ENCODE data around the gene CAV1.

The CAV1 gene

DNA sequence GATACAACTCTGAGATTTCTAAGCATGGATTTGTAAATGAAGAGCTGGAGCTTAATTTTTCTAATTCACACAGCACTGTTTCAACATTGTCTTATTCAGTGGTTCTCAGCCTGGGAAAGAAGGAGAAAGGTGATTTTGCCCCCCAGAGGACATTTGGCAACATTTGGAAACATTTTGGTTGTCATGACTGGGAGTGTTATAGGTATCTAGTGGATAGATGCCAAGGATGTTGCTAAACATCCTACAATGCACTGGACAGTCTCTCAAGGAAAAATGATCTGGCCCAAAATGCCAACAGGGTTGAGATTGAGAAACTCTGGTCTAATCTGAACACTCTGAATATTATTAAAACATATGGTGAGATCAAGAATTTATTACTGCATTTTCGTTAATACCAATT lies 29.1 kb upstream of the CAV1 start:
- Histone ChIP-seq H3K4me3 (ENCODE audit: low read depth in 1 of 2, low read length in 2 of 2) (no peak overlapping the region), H3K27me3 (ENCODE audit: low read depth, low read length) (no peaks in the 10 kb centered on the region), H3K4me1 (ENCODE audit: control insufficient read depth in 1 of 2, insufficient read depth in 2 of 2, low read length in 2 of 2) (peaks cover 0 to 6% of the 10 kb centered on the region in 2 donors), H3K9me3 (ENCODE audit: control insufficient read depth in 1 of 2, low read length in 2 of 2) (no peaks in the 10 kb centered on the region), H3K36me3 (ENCODE audit: control insufficient read depth in 1 of 2, insufficient read depth in 2 of 2, low read length in 2 of 2) (no peaks in the 10 kb centered on the region), H3K27ac (ENCODE audit: low read length) (no peak overlapping the region)

DNA sequence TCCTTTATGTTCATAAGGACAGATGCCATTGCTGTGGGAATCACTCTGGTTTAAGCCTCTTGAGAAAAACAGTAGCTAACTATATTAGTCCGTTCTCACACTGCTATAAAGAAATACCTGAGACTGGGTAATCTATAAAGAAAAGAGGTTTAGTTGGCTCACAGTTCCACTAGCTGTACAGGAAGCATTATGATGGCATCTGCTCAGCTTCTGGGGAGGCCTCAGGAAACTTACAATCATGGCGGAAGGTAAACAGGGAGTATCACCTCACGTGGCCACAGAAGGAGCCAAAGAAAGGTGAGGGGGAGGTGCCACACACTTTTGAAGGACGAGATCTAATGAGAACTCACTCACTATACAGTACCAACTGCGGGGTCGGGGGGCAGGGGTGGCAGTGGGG lies 28.2 kb upstream of the CAV1 start:
- no peaks in the 10 kb centered on the region for H3K36me3 ChIP-seq (ENCODE audit: control insufficient read depth in 1 of 2, insufficient read depth in 2 of 2, low read length in 2 of 2)
- H3K27me3 ChIP-seq (ENCODE audit: low read depth, low read length) = no peaks in the 10 kb centered on the region
- no peaks in the 10 kb centered on the region for H3K9me3 ChIP-seq (ENCODE audit: control insufficient read depth in 1 of 2, low read length in 2 of 2)
- H3K4me3 ChIP-seq (ENCODE audit: low read depth in 1 of 2, low read length in 2 of 2) = no peak overlapping the region
- H3K27ac ChIP-seq (ENCODE audit: low read length) = no peak overlapping the region
- peaks cover 0 to 6% of the 10 kb centered on the region in 2 donors for H3K4me1 ChIP-seq (ENCODE audit: control insufficient read depth in 1 of 2, insufficient read depth in 2 of 2, low read length in 2 of 2)

DNA sequence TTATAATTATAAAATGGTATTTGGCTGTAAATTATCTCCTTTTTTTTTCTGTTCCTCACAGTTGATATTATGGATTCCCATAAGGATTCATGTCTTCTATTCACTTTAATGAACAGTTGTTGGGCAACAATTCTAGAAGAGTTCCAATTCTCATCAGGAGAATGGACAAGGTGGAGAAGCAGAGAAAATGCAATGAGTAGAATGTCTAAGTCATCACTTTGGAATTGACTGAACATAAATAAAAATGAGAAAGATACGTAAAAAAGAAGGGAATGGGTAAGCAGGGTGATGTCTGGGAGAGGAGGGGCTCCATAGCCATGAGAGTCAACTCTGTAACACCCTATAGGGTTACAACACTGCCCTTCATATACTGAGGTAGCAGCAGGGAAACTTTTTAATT lies 27.1 kb upstream of the CAV1 start:
- Histone ChIP-seq H3K27ac (ENCODE audit: low read length) (no peak overlapping the region), H3K4me3 (ENCODE audit: low read depth in 1 of 2, low read length in 2 of 2) (no peak overlapping the region), H3K27me3 (ENCODE audit: low read depth, low read length) (no peaks in the 10 kb centered on the region), H3K4me1 (ENCODE audit: control insufficient read depth in 1 of 2, insufficient read depth in 2 of 2, low read length in 2 of 2) (peaks cover 3 to 12% of the 10 kb centered on the region in 2 donors), H3K9me3 (ENCODE audit: control insufficient read depth in 1 of 2, low read length in 2 of 2) (no peaks in the 10 kb centered on the region), H3K36me3 (ENCODE audit: control insufficient read depth in 1 of 2, insufficient read depth in 2 of 2, low read length in 2 of 2) (no peaks in the 10 kb centered on the region)

- H3K4me3 ChIP-seq (ENCODE audit: low read depth in 1 of 2, low read length in 2 of 2) = peak within 1 kb of the TSS; percentile 59 to 86
- no peaks in the 10 kb centered on the region for H3K9me3 ChIP-seq (ENCODE audit: control insufficient read depth in 1 of 2, low read length in 2 of 2)
- H3K4me1 ChIP-seq (ENCODE audit: control insufficient read depth in 1 of 2, insufficient read depth in 2 of 2, low read length in 2 of 2) = peaks cover 4 to 14% of the 10 kb centered on the region in 2 donors
- no peaks in the 10 kb centered on the region for H3K36me3 ChIP-seq (ENCODE audit: control insufficient read depth in 1 of 2, insufficient read depth in 2 of 2, low read length in 2 of 2)
- peak within 1 kb of the TSS; percentile 75 for H3K27ac ChIP-seq (ENCODE audit: low read length)
- no peaks in the 10 kb centered on the region for H3K27me3 ChIP-seq (ENCODE audit: low read depth, low read length)
Observed at GRCh38 chr7:116499168-116500077, 25.4 kb upstream of the CAV1 start, which contains the start of gene CAV2. Gene CAV2, plus strand, starts transcription at chr7:116499738. Its CDS starts 44 bp downstream, at chr7:116499782.

GRCh38 chr7:116500078-116500853 lies 24.6 kb upstream of the CAV1 start:
- H3K9me3 ChIP-seq (ENCODE audit: control insufficient read depth in 1 of 2, low read length in 2 of 2) = no peaks in the 10 kb centered on the region
- peak overlapping the region; percentile 72 for H3K27ac ChIP-seq (ENCODE audit: low read length)
- H3K36me3 ChIP-seq (ENCODE audit: control insufficient read depth in 1 of 2, insufficient read depth in 2 of 2, low read length in 2 of 2) = no peaks in the 10 kb centered on the region
- H3K4me1 ChIP-seq (ENCODE audit: control insufficient read depth in 1 of 2, insufficient read depth in 2 of 2, low read length in 2 of 2) = peaks cover 4 to 20% of the 10 kb centered on the region in 2 donors
- no peaks in the 10 kb centered on the region for H3K27me3 ChIP-seq (ENCODE audit: low read depth, low read length)
- H3K4me3 ChIP-seq (ENCODE audit: low read depth in 1 of 2, low read length in 2 of 2) = peak overlapping the region; percentile 59 to 86

- H3K36me3 ChIP-seq (ENCODE audit: control insufficient read depth in 1 of 2, insufficient read depth in 2 of 2, low read length in 2 of 2) = peaks cover 0 to 5% of the 10 kb centered on the region in 2 donors
- no peaks in the 10 kb centered on the region for H3K27me3 ChIP-seq (ENCODE audit: low read depth, low read length)
- peak overlapping the region; percentile 59 to 86 for H3K4me3 ChIP-seq (ENCODE audit: low read depth in 1 of 2, low read length in 2 of 2)
- no peaks in the 10 kb centered on the region for H3K9me3 ChIP-seq (ENCODE audit: control insufficient read depth in 1 of 2, low read length in 2 of 2)
- H3K27ac ChIP-seq (ENCODE audit: low read length) = peak overlapping the region; percentile 72
- peaks cover 4 to 28% of the 10 kb centered on the region in 2 donors for H3K4me1 ChIP-seq (ENCODE audit: control insufficient read depth in 1 of 2, insufficient read depth in 2 of 2, low read length in 2 of 2)
Observed at GRCh38 chr7:116501425-116502167, 23.2 kb upstream of the CAV1 start.

DNA sequence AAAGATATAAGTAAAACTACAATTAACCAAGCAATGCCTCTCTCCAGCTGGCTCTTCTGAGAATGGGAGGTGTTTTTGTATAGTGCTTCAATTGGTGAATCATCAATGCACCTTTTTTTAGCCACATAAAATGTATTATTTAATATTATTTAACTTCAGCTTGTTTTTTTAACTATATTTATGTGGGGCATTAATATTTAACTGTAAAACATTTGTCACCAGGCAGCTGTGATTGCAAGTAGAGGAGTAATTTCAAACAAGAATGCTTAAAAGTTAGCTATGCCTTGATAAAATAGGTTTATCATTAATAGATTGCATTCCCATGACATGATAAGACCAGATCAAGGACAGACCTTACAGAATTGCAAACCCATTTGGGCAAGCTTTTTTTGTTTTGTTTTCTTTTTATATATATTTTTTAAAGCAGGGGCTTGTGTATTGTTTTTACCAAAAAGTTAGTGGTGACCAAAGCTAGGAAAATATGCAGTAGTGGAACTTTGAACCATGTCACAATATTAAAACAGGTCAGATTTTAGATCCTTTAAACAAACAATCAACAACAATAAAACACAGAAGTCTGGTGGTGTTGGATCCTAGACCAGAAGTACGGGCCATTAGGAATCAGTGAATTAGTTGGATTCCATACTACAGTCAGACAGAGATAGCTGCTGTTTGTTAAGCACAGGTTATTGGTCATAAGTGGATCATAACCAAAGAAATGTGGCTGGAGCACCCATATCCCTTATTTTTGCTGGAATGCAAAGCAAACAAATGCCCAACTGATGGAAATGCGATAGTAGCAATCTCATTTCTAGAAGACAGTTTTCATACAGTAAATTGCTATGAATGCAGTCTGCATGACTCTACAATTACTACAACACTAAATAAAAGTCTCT lies 22.4 kb upstream of the CAV1 start:
- peak overlapping the region; percentile 59 to 86 for H3K4me3 ChIP-seq (ENCODE audit: low read depth in 1 of 2, low read length in 2 of 2)
- H3K4me1 ChIP-seq (ENCODE audit: control insufficient read depth in 1 of 2, insufficient read depth in 2 of 2, low read length in 2 of 2) = peaks cover 4 to 28% of the 10 kb centered on the region in 2 donors
- peak overlapping the region; percentile 72 for H3K27ac ChIP-seq (ENCODE audit: low read length)
- peaks cover 0 to 5% of the 10 kb centered on the region in 2 donors for H3K36me3 ChIP-seq (ENCODE audit: control insufficient read depth in 1 of 2, insufficient read depth in 2 of 2, low read length in 2 of 2)
- no peaks in the 10 kb centered on the region for H3K9me3 ChIP-seq (ENCODE audit: control insufficient read depth in 1 of 2, low read length in 2 of 2)
- no peaks in the 10 kb centered on the region for H3K27me3 ChIP-seq (ENCODE audit: low read depth, low read length)

GRCh38 chr7:116503835-116504234 lies 21.0 kb upstream of the CAV1 start:
- Histone ChIP-seq H3K36me3 (ENCODE audit: control insufficient read depth in 1 of 2, insufficient read depth in 2 of 2, low read length in 2 of 2) (peaks cover 0 to 5% of the 10 kb centered on the region in 2 donors), H3K9me3 (ENCODE audit: control insufficient read depth in 1 of 2, low read length in 2 of 2) (no peaks in the 10 kb centered on the region), H3K27ac (ENCODE audit: low read length) (no peak overlapping the region), H3K27me3 (ENCODE audit: low read depth, low read length) (no peaks in the 10 kb centered on the region), H3K4me3 (ENCODE audit: low read depth in 1 of 2, low read length in 2 of 2) (no peak overlapping the region), H3K4me1 (ENCODE audit: control insufficient read depth in 1 of 2, insufficient read depth in 2 of 2, low read length in 2 of 2) (peaks cover 4 to 30% of the 10 kb centered on the region in 2 donors)

GRCh38 chr7:116505278-116505677 lies 19.6 kb upstream of the CAV1 start:
- H3K4me3 ChIP-seq (ENCODE audit: low read depth in 1 of 2, low read length in 2 of 2) = no peak overlapping the region
- H3K4me1 ChIP-seq (ENCODE audit: control insufficient read depth in 1 of 2, insufficient read depth in 2 of 2, low read length in 2 of 2) = peaks cover 4 to 28% of the 10 kb centered on the region in 2 donors
- no peaks in the 10 kb centered on the region for H3K9me3 ChIP-seq (ENCODE audit: control insufficient read depth in 1 of 2, low read length in 2 of 2)
- H3K27ac ChIP-seq (ENCODE audit: low read length) = no peak overlapping the region
- no peaks in the 10 kb centered on the region for H3K27me3 ChIP-seq (ENCODE audit: low read depth, low read length)
- peaks cover 0 to 5% of the 10 kb centered on the region in 2 donors for H3K36me3 ChIP-seq (ENCODE audit: control insufficient read depth in 1 of 2, insufficient read depth in 2 of 2, low read length in 2 of 2)

- no peaks in the 10 kb centered on the region for H3K9me3 ChIP-seq (ENCODE audit: control insufficient read depth in 1 of 2, low read length in 2 of 2)
- H3K27me3 ChIP-seq (ENCODE audit: low read depth, low read length) = no peaks in the 10 kb centered on the region
- H3K4me1 ChIP-seq (ENCODE audit: control insufficient read depth in 1 of 2, insufficient read depth in 2 of 2, low read length in 2 of 2) = peaks cover 4 to 28% of the 10 kb centered on the region in 2 donors
- no peak overlapping the region for H3K27ac ChIP-seq (ENCODE audit: low read length)
- H3K4me3 ChIP-seq (ENCODE audit: low read depth in 1 of 2, low read length in 2 of 2) = no peak overlapping the region
- H3K36me3 ChIP-seq (ENCODE audit: control insufficient read depth in 1 of 2, insufficient read depth in 2 of 2, low read length in 2 of 2) = peaks cover 0 to 5% of the 10 kb centered on the region in 2 donors
Observed at GRCh38 chr7:116505823-116506222, 19.0 kb upstream of the CAV1 start.

Measured in muscle layer of duodenum (tissue), 2 donors.